GM18502 (cell line): ENCODE measurements around the gene RAB40C.

Experiments
- ATAC-seq: cut with Tn5 transposase; IDR thresholded peaks from one replicate; pipeline ENCODE4 v1.9.1; 2021; ENCODE audit warnings: mild to moderate bottlenecking; ENCODE audit not compliant: unreplicated experiment, poor library complexity

Gene RAB40C

GRCh38 chr16:572865-573650, 16.8 kb upstream of the RAB40C start:
- ATAC-seq, result no peak

- ATAC-seq, result no peak
These were observed 15.7 kb upstream of the RAB40C start for GRCh38 chr16:574021-574760.

- ATAC-seq, result no peak
These were observed 14.3 kb upstream of the RAB40C start for GRCh38 chr16:575354-576196.

- no peak for ATAC-seq
These were observed 13.6 kb upstream of the RAB40C start for GRCh38 chr16:576197-576822.

GRCh38 chr16:576823-577201, 13.1 kb upstream of the RAB40C start:
- no peak for ATAC-seq

- no peak for ATAC-seq
These were observed 12.1 kb upstream of the RAB40C start for GRCh38 chr16:577796-578195.

- ATAC-seq, result no peak
These were observed 11.5 kb upstream of the RAB40C start for GRCh38 chr16:578232-578869.

- no peak for ATAC-seq
These were observed 10.9 kb upstream of the RAB40C start for GRCh38 chr16:578870-579405.

- ATAC-seq, result no peak
These were observed 9.5 kb upstream of the RAB40C start for GRCh38 chr16:580141-580945.

GRCh38 chr16:580946-581498, 8.8 kb upstream of the RAB40C start:
- ATAC-seq, result no peak

GRCh38 chr16:582218-582613, 7.7 kb upstream of the RAB40C start:
- no peak for ATAC-seq

- ATAC-seq, result no peak
These were observed 7.1 kb upstream of the RAB40C start for GRCh38 chr16:582614-583331.

- no peak for ATAC-seq
These were observed 6.4 kb upstream of the RAB40C start for GRCh38 chr16:583470-583814.

GRCh38 chr16:583815-584591, 5.9 kb upstream of the RAB40C start:
- no peak for ATAC-seq

GRCh38 chr16:585351-585750, 4.5 kb upstream of the RAB40C start:
- ATAC-seq, result no peak

- no peak for ATAC-seq
These were observed 3.7 kb upstream of the RAB40C start for GRCh38 chr16:586047-586644.
